ENCODE results near the gene PLPP2. TPM values are rescaled to one million over a fixed set of nuclear protein-coding genes. Genes with fewer than 3 reads are reported as not detected.

Gene PLPP2
- total RNA-seq, 1 experiment from 2014 or later: 67.0 TPM

GRCh38 chr19:336067-336614, 44.9 kb upstream of the PLPP2 start:
- ATAC-seq: no peak
- intact Hi-C loops (cut with micrococcal nuclease; ENCODE audit: unreplicated experiment) (no loop called here), in situ Hi-C loops (cut with HindIII; ENCODE audit: low pct_unique_long_range_greater_than_20kb, low sequenced_read_pairs) (no loop called here)
- POLR2A ChIA-PET: no interaction called here
- no peaks in the 10 kb centered on the region for H3K4me1 ChIP-seq (ENCODE audit: control insufficient read depth, insufficient read depth, low read length)
- no peaks in the 10 kb centered on the region for H3K27me3 ChIP-seq (ENCODE audit: control insufficient read depth, insufficient read depth, low read length)
- H3K9me3 ChIP-seq (ENCODE audit: control insufficient read depth, insufficient read depth, low read depth, low read length): no peaks in the 10 kb centered on the region
- no peak for DNase-seq (ENCODE audit: low read depth, low spot score)
- CTCF ChIA-PET: no interaction called here
- H3K4me3 ChIP-seq (ENCODE audit: low read depth in 2 of 2, low read length in 2 of 2): no peak overlapping the region
- H3K27ac ChIP-seq (ENCODE audit: low read length): no peak overlapping the region
- no TSS peak for BruUV-seq (replicated peaks)
- no peaks in the 10 kb centered on the region for H3K36me3 ChIP-seq (ENCODE audit: control insufficient read depth, insufficient read depth, low read length)
- TF ChIP-seq TCF7L2 (IDR thresholded peaks at IDR 0.05; ENCODE audit: low read depth, low read length): no peak
- TF ChIP-seq SIN3A (IDR thresholded peaks at IDR 0.05; ENCODE audit: borderline replicate concordance, insufficient read depth, low read depth, low read length): no peak

- no TSS peak for BruUV-seq (replicated peaks)
These were observed 44.4 kb upstream of the PLPP2 start for GRCh38 chr19:335486-336066.

GRCh38 chr19:335072-335471, 43.9 kb upstream of the PLPP2 start:
- TF ChIP-seq CTCF (IDR thresholded peaks at IDR 0.05) (no peak), POLR2AphosphoS5 (IDR thresholded peaks at IDR 0.05; ENCODE audit: low read depth, low read length) (no peak), TCF7L2 (IDR thresholded peaks at IDR 0.05; ENCODE audit: low read depth, low read length) (no peak), REST (IDR thresholded peaks at IDR 0.05; ENCODE audit: insufficient read depth in 1 of 2, low read depth in 2 of 2, low read length in 1 of 2) (no peak), SIN3A (IDR thresholded peaks at IDR 0.05; ENCODE audit: borderline replicate concordance, insufficient read depth, low read depth, low read length) (no peak)
- no peaks in the 10 kb centered on the region; the same call in 1 of the 2 replicates for H3K9me3 ChIP-seq (ENCODE audit: control insufficient read depth, insufficient read depth, low read depth, low read length)
- ChIA-PET POLR2A (no interaction called here), CTCF (no interaction called here)
- H3K27ac ChIP-seq (ENCODE audit: low read length): no peak overlapping the region
- in situ Hi-C loops (cut with HindIII; ENCODE audit: low pct_unique_long_range_greater_than_20kb, low sequenced_read_pairs) (no loop called here), intact Hi-C loops (cut with micrococcal nuclease; ENCODE audit: unreplicated experiment) (no loop called here)
- ATAC-seq (no peak), DNase-seq (ENCODE audit: low read depth, low spot score) (no peak)
- no peaks in the 10 kb centered on the region for H3K4me1 ChIP-seq (ENCODE audit: control insufficient read depth, insufficient read depth, low read length)
- no peaks in the 10 kb centered on the region for H3K36me3 ChIP-seq (ENCODE audit: control insufficient read depth, insufficient read depth, low read length)
- H3K4me3 ChIP-seq (ENCODE audit: low read depth in 2 of 2, low read length in 2 of 2): no peak overlapping the region
- no TSS peak for BruUV-seq (replicated peaks)
- H3K27me3 ChIP-seq (ENCODE audit: control insufficient read depth, insufficient read depth, low read length): no peaks in the 10 kb centered on the region

More at GRCh38 chr19:335486-336066, 44.4 kb upstream of the PLPP2 start:
- intact Hi-C loops (cut with micrococcal nuclease; ENCODE audit: unreplicated experiment): no loop called here
- POLR2A ChIA-PET: no interaction called here
- ATAC-seq (no peak), DNase-seq (ENCODE audit: low read depth, low spot score) (no peak)
- H3K9me3 ChIP-seq (ENCODE audit: control insufficient read depth, insufficient read depth, low read depth, low read length): no peaks in the 10 kb centered on the region; the same call in 1 of the 2 replicates
- CTCF ChIA-PET: no interaction called here
- no peaks in the 10 kb centered on the region for H3K27me3 ChIP-seq (ENCODE audit: control insufficient read depth, insufficient read depth, low read length)
- in situ Hi-C loops (cut with HindIII; ENCODE audit: low pct_unique_long_range_greater_than_20kb, low sequenced_read_pairs): no loop called here
- no peaks in the 10 kb centered on the region for H3K4me1 ChIP-seq (ENCODE audit: control insufficient read depth, insufficient read depth, low read length)
- H3K4me3 ChIP-seq (ENCODE audit: low read depth in 2 of 2, low read length in 2 of 2): no peak overlapping the region
- no peaks in the 10 kb centered on the region for H3K36me3 ChIP-seq (ENCODE audit: control insufficient read depth, insufficient read depth, low read length)
- no peak for TF ChIP-seq CTCF (IDR thresholded peaks at IDR 0.05)
- no peak overlapping the region for H3K27ac ChIP-seq (ENCODE audit: low read length)
